H9 (cell line): ENCODE measurements around the gene STK10. TPM values are rescaled to one million over a fixed set of nuclear protein-coding genes. Genes with fewer than 3 reads are reported as not detected.

Experiments used
- DNase-seq: peaks from one replicate; pipeline ENCODE4 v3.0.0-alpha.2; 2017
- H2AFZ ChIP-seq: one replicate; pipeline ENCODE4 v1.6.1; 2013; ENCODE audit warnings: mild to moderate bottlenecking, low read length, control low read depth, moderate library complexity
- H2AK5ac ChIP-seq: 2 replicates; pipeline ENCODE4 v1.6.1; 2013; ENCODE audit warnings: low read length, control low read depth, mixed read lengths; ENCODE audit not compliant: insufficient read length
- H2BK120ac ChIP-seq: one replicate; pipeline ENCODE4 v1.6.1; 2013; ENCODE audit warnings: low read depth, mild to moderate bottlenecking, low read length, control low read depth, inconsistent platforms; ENCODE audit not compliant: poor library complexity, severe bottlenecking
- H2BK12ac ChIP-seq: 2 replicates; pipeline ENCODE4 v1.6.1; 2013; ENCODE audit warnings: low read length, control low read depth, mixed read lengths, low read depth; ENCODE audit not compliant: insufficient read length
- H2BK15ac ChIP-seq: 2 replicates; pipeline ENCODE4 v1.6.1; 2013; ENCODE audit warnings: low read depth, low read length, control low read depth
- H2BK20ac ChIP-seq: one replicate; pipeline ENCODE4 v1.6.1; 2013; ENCODE audit warnings: low read depth, mild to moderate bottlenecking, low read length, control low read depth, inconsistent platforms; ENCODE audit not compliant: poor library complexity, severe bottlenecking
- H2BK5ac ChIP-seq: 2 replicates; pipeline ENCODE4 v1.6.1; 2013; ENCODE audit warnings: low read length, control low read depth, mixed read lengths; ENCODE audit not compliant: insufficient read length
- H3K14ac ChIP-seq: 2 replicates; pipeline ENCODE4 v1.6.1; 2013; ENCODE audit warnings: low read length, control low read depth; ENCODE audit not compliant: insufficient read depth
- H3K18ac ChIP-seq: 2 replicates; pipeline ENCODE4 v1.6.1; 2013; ENCODE audit warnings: low read depth, mild to moderate bottlenecking, mixed read lengths, low read length, control low read depth; ENCODE audit not compliant: insufficient read length
- H3K23ac ChIP-seq: 2 replicates; pipeline ENCODE4 v1.6.1; 2013; ENCODE audit warnings: low read length, control low read depth, mixed read lengths, low read depth; ENCODE audit not compliant: insufficient read length
- H3K23me2 ChIP-seq: 2 replicates; pipeline ENCODE4 v1.6.1; 2013; ENCODE audit warnings: low read depth, mild to moderate bottlenecking, mixed read lengths, low read length, control low read depth; ENCODE audit not compliant: insufficient read length, poor library complexity, severe bottlenecking
- H3K27ac ChIP-seq: 2 replicates; pipeline ENCODE4 v1.5.1; 2013; ENCODE audit warnings: low read length, control low read depth, mixed read lengths, low read depth; ENCODE audit not compliant: insufficient read length
- H3K27me3 ChIP-seq: 2 replicates; pipeline ENCODE4 v1.6.1; 2013; ENCODE audit warnings: low read length, control low read depth, inconsistent platforms; ENCODE audit not compliant: insufficient read depth
- H3K4ac ChIP-seq: 2 replicates; pipeline ENCODE4 v1.6.1; 2013; ENCODE audit warnings: low read depth, mild to moderate bottlenecking, control low read depth, inconsistent platforms, low read length, moderate library complexity
- H3K4me1 ChIP-seq: 2 replicates; pipeline ENCODE4 v1.6.1; 2013; ENCODE audit warnings: low read length, control low read depth, inconsistent platforms; ENCODE audit not compliant: insufficient read depth
- H3K4me2 ChIP-seq: 2 replicates; pipeline ENCODE4 v1.6.1; 2013; ENCODE audit warnings: low read length, control low read depth, mixed read lengths; ENCODE audit not compliant: insufficient read length, insufficient read depth
- H3K56ac ChIP-seq: 2 replicates; pipeline ENCODE4 v1.6.1; 2013; ENCODE audit warnings: low read depth, mild to moderate bottlenecking, mixed read lengths, low read length, control low read depth; ENCODE audit not compliant: insufficient read length
- H3K79me1 ChIP-seq: 2 replicates; pipeline ENCODE4 v1.6.1; 2013; ENCODE audit warnings: low read depth, mild to moderate bottlenecking, moderate library complexity, low read length, control low read depth, inconsistent platforms; ENCODE audit not compliant: insufficient read depth, poor library complexity, severe bottlenecking
- H3K79me2 ChIP-seq: 2 replicates; pipeline ENCODE4 v1.6.1; 2013; ENCODE audit warnings: low read length, control low read depth, inconsistent platforms; ENCODE audit not compliant: insufficient read depth
- H3K9ac ChIP-seq: 2 replicates; pipeline ENCODE4 v1.6.1; 2013; ENCODE audit warnings: low read length, control low read depth, mixed read lengths; ENCODE audit not compliant: insufficient read length; ENCODE audit errors: extremely low read depth
- H3K9me3 ChIP-seq: one replicate; pipeline ENCODE4 v1.6.1; 2013; ENCODE audit warnings: low read depth, low read length, inconsistent platforms; ENCODE audit not compliant: control insufficient read depth
- H3T11ph ChIP-seq: one replicate; pipeline ENCODE4 v1.6.1; 2013; ENCODE audit warnings: mild to moderate bottlenecking, low read length, control low read depth, inconsistent platforms
- H4K20me1 ChIP-seq: one replicate; pipeline ENCODE4 v1.6.1; 2013; ENCODE audit not compliant: control insufficient read depth, insufficient read length, insufficient read depth
- H4K5ac ChIP-seq: 2 replicates; pipeline ENCODE4 v1.6.1; 2013; ENCODE audit warnings: low read depth, mild to moderate bottlenecking, mixed read lengths, low read length, control low read depth; ENCODE audit not compliant: insufficient read length
- H4K8ac ChIP-seq: replicated peaks from 2 replicates; pipeline ENCODE4 v1.6.1; 2013; ENCODE audit warnings: low read length, control low read depth, mixed read lengths, low read depth; ENCODE audit not compliant: insufficient read length
- H4K91ac ChIP-seq: 2 replicates; pipeline ENCODE4 v1.6.1; 2013; ENCODE audit warnings: low read depth, mild to moderate bottlenecking, moderate library complexity, mixed read lengths, low read length, control low read depth; ENCODE audit not compliant: insufficient read length
- H3K27ac Mint-ChIP-seq, 3 experiments: 2 replicates in 2 of 3; 3 replicates in 1 of 3; pipeline ENCODE4 v1.8.0; 2020 to 2021; ENCODE audit warnings: mixed read lengths in 3 of 3, mild to moderate bottlenecking in 1 of 3, moderate library complexity in 1 of 3
- H3K27me3 Mint-ChIP-seq: 2 replicates; pipeline ENCODE4 v1.8.0; 2021; ENCODE audit warnings: low read depth, mild to moderate bottlenecking, moderate library complexity, mixed read lengths
- H3K36me3 Mint-ChIP-seq, 3 experiments: 2 replicates in 2 of 3; 3 replicates in 1 of 3; pipeline ENCODE4 v1.8.0; 2020 to 2021; ENCODE audit warnings: low read depth in 3 of 3, mixed read lengths in 3 of 3; ENCODE audit not compliant: insufficient read depth in 1 of 3
- H3K4me1 Mint-ChIP-seq, 2 experiments: 2 replicates each; pipeline ENCODE4 v1.8.0; 2020; ENCODE audit warnings: mixed read lengths in 2 of 2
- H3K4me3 Mint-ChIP-seq, 2 experiments: 2 replicates in 1 of 2; 3 replicates in 1 of 2; pipeline ENCODE4 v1.8.0; 2020 to 2021; ENCODE audit warnings: mild to moderate bottlenecking in 2 of 2, mixed read lengths in 2 of 2, moderate library complexity in 1 of 2
- H3K9me3 Mint-ChIP-seq, 2 experiments: 2 replicates in 1 of 2; 3 replicates in 1 of 2; pipeline ENCODE4 v1.8.0; 2020; ENCODE audit warnings: mild to moderate bottlenecking in 2 of 2, mixed read lengths in 2 of 2, moderate library complexity in 1 of 2
- CTCF ChIP-seq: fragments of 200-600 bp; sonication (generic); conservative IDR thresholded peaks from 3 replicates; pipeline ENCODE4 v1.8.0; 2021; ENCODE audit warnings: antibody characterized with exemption, mild to moderate bottlenecking
- WGBS: extraction: QIAGEN DNeasy Blood & Tissue Kit; methylation state at CpG from one replicate; pipeline ENCODE4 v1.1.7; 2013; ENCODE audit warnings: missing lambda C conversion rate, low lambda C conversion rate, mixed read lengths; ENCODE audit not compliant: insufficient read length; ENCODE audit errors: extremely low coverage; 5-methylcytosine and 5-hydroxymethylcytosine counted together
- total RNA-seq: library from RNA; stranded (reverse); gene quantifications from 2 replicates; pipeline ENCODE4 v1.2.1, GENCODE V29; 2021

STK10 gene
- total RNA-seq, 1 experiment from 2014 or later = 14.6 TPM

GRCh38 chr5:172165465-172165864 lies 22.6 kb downstream of the STK10 start:
- H4K8ac ChIP-seq = no peak overlapping the region
- no peaks in the 10 kb centered on the region for H4K20me1 ChIP-seq
- TF ChIP-seq CTCF = no peak
- H3K27ac ChIP-seq = no peak overlapping the region
- H4K5ac ChIP-seq = no peak overlapping the region
- H3K18ac ChIP-seq = no peak overlapping the region
- H3K4ac ChIP-seq = no peak overlapping the region
- no peaks in the 10 kb centered on the region for H3K79me2 ChIP-seq
- no peak overlapping the region for H2BK15ac ChIP-seq
- peaks cover 2% of the 10 kb centered on the region for H3K79me1 ChIP-seq
- no peak overlapping the region for H3K56ac ChIP-seq
- H2AFZ ChIP-seq = no peak overlapping the region
- H3K27me3 ChIP-seq = no peaks in the 10 kb centered on the region
- no peak overlapping the region for H3K23ac ChIP-seq
- H2BK20ac ChIP-seq = no peak overlapping the region
- H2AK5ac ChIP-seq = no peak overlapping the region
- no peak overlapping the region for H4K91ac ChIP-seq
- Mint-ChIP-seq H3K9me3 (no peaks in the 10 kb centered on the region), H3K36me3 (no peaks in the 10 kb centered on the region; a peak in 2 of 7 replicates), H3K4me1 (peaks cover 11 to 16% of the 10 kb centered on the region in 2 experiments), H3K27ac (no peak overlapping the region), H3K27me3 (no peaks in the 10 kb centered on the region), H3K4me3 (no peak overlapping the region)
- no peaks in the 10 kb centered on the region for H3K9me3 ChIP-seq
- WGBS = no CpG with 5 or more reads among the region's 7 CpGs
- no peak overlapping the region for H3K4me2 ChIP-seq
- no peak overlapping the region for H3T11ph ChIP-seq
- no peak overlapping the region for H2BK12ac ChIP-seq
- H2BK5ac ChIP-seq = no peak overlapping the region
- no peak overlapping the region for H3K9ac ChIP-seq
- DNase-seq = no peak
- no peak overlapping the region for H3K14ac ChIP-seq
- no peak overlapping the region for H2BK120ac ChIP-seq
- no peaks in the 10 kb centered on the region for H3K23me2 ChIP-seq
- no peaks in the 10 kb centered on the region for H3K4me1 ChIP-seq
